NCI-H128 (cell line): ENCODE measurements around the gene PRAMEF13.
"Not testable (repeated sequence)": the region's sequence is repeated elsewhere in the genome, so short reads cannot be mapped to it uniquely, and the experiment has no call there.

Source experiments
- DNase-seq: peaks from one replicate; lab custom pipeline; 2025; ENCODE audit not compliant: unreplicated experiment; lab: John Stamatoyannopoulos, UW

Gene PRAMEF13, protein sequence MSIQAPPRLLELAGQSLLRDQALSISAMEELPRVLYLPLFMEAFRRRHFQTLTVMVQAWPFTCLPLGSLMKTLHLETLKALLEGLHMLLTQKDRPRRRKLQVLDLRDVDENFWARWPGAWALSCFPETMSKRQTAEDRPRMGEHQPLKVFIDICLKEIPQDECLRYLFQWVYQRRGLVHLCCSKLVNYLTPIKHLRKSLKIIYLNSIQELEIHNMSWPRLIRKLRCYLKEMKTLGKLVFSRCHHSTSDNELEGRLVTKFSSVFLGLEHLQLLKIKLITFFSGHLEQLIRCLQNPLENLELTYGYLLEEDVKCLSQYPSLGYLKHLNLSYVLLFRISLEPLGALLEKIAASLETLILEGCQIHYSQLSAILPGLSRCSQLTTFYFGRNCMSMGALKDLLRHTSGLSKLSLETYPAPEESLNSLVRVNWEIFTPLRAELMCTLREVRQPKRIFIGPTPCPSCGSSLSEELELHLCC

DNA sequence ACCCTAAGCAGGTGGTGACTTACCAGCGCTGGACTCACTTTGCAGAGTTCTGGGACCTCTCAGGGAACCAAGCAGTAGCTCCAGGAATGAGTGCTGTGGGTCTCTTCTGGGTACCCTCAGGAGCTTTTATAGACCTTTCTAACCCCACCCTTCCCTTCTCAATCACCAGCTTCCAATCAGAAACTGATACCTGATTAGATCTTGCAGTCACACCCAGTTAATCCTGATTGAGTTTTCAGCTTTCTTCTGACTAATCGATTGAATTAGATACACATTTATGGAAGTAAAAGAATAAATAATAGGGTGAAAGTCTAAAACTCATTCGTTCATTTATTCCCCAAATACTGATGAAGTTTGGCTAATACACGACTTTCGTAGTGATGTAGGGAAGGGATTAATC, at the start of gene PRAMEF13:
PRAMEF13 (minus strand) TSS at position 101 of the 400 bp plus-strand sequence. CDS start 1,820 bp downstream, outside the sequence.
- not testable (repeated sequence) for DNase-seq

DNA sequence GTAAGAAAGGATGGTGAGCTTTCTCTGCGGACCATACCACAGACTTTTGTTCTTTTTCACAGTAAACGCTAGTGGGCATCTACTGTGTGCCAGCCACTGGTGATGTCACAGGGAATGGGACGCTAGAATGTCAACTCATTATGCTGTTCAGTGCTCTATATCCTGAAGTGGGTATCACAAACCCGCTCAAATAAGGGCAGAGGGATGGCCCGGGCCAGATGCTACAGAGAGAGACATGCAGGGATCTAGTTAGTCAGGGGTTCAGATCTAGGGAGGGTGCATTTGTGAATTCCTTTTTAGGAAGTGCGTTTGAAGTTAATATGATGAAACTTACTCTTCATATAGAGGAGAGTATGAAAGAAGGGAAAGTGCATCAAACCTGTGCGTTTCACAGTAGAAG, 45.9 kb upstream of the PRAMEF13 start:
- DNase-seq, result not testable (repeated sequence)

DNA sequence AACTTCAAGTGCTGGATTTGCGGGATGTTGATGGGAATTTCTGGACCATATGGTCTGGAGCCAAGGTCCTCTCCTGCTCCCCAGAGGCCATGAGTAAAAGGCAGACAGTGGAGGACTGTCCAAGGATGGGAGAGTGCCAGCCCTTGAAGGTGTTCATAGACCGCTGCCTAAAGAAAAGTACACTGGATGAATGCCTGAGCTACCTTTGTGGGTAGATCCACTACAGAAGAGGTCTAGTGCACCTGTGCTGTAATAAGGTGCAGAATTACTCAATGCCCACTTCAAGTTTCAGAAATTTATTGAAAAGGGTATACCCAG, 45.3 kb upstream of the PRAMEF13 start:
- not testable (repeated sequence) for DNase-seq

DNA sequence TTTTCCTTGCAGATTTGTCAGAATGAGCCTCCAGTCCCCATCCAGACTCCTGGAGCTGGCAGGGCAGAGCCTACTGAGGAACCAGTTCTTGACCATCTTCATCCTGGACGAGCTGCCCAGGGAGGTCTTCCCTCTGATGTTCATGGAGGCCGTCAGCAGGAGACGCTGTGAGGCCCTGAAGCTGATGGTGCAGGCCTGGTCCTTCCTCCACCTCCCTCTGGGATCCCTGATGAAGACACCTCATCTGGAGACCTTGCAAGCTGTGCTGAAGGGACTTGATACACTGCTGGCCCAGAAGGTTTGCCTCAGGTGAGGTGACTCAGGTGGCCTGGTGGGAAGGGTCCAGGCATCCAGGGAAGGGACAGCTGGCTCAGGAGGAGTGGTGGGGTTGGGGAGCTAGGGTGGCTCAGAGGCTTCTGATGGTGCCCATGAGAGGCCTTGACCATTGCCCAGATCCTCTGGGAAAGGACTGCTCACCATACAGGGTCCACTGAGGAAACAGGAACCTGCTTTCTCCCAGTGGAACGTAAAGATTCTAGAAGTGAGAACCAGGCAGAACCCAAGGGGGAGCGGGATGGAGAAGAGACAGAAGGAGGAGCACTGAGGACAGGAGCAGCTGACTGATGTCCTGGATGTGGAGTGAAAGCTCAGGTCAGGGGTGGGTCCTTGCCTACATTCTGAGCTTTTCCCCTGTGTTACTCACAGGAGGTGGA, 44.8 kb upstream of the PRAMEF13 start:
- DNase-seq, result not testable (repeated sequence)

DNA sequence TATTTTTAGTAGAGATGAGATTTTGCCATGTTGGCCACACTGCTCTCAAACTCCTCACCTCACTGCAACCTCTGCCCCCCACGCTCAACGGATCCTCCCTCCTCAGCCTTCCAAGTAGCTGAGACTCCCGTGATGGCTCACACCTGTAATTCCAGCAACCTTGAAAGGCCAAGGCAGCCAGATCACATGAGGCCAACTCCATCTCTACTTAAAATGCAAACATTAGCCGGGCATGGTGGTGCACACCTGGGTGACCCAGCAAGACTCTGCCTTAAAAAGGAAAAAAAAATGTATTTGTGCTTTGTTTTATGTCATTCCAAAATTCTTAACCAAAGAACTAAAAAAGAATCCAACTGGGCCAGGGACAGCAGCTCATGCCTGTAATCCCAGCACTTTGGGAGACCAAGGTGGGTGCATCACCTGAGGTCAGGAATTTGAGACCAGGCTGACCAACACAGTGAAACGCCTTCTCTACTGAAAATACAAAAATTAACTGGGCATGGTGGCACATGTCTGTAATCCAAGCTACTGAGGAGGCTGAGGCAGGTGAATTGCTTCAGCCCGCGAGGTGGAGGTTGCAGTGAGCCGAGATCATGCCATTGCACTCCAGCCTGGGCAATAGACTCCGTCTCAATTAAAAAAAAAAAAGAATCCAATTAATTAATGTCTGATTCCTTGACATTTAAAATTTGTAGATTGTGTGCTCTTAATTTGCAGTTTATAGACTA, 42.5 kb upstream of the PRAMEF13 start:
- not testable (repeated sequence) for DNase-seq

DNA sequence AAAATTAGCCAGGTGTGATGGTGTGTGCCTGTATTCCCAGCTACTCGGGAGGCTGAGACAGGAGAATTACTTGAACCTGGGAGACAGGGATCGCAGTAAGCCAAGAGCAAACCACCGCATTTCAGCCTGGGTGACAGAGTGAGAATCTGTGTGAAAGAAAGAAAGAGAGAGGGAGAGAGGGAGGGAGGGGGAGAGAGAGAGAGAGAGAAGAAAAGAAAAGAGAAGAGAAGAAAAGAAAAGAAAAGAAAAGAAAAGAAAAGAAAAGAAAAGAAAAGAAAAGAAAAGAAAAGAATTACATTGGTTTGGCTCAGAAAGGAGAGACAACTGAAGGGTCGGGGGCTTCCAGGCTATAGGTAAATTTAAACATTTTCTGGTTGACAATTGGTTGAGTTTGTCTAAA, 38.4 kb upstream of the PRAMEF13 start:
- DNase-seq, result not testable (repeated sequence)

DNA sequence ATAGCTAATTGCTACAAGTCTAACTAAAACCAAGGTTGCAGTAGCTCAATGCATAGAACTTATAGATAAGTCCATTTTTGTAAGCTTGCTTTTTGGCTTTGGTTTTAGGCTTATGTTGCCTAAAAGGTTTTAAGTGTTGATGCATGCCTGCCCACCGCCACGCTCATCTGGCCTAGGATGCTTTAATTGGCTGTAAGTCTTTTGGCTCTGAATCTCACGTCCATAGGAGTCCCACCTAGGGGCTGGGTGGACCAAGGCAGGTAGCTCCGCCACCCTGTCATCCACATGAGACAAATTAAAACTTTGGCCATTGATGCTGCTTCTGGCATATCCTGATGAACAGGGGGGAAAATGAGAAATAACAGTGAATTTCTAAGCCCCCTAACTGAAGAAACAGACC, 36.4 kb upstream of the PRAMEF13 start:
- not testable (repeated sequence) for DNase-seq

DNA sequence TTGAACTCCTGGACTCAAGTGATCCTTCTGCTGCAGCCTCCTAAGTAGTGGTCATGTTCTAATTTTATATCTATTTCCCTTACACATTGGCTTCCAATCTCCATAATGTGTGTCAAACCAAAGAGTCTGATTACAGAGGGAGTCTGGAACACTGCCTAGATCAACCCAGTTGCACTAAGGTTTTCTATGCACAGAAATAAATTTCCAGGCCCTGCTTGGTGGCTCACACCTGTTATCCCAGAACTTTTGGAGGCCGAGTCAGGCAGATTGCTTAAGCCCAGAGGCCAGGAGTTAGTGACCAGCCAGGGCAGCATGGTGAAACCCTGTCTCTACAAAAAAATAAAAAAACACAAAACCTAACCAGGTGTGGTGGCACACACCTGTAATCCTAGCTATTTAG, 32.8 kb upstream of the PRAMEF13 start:
- not testable (repeated sequence) for DNase-seq

DNA sequence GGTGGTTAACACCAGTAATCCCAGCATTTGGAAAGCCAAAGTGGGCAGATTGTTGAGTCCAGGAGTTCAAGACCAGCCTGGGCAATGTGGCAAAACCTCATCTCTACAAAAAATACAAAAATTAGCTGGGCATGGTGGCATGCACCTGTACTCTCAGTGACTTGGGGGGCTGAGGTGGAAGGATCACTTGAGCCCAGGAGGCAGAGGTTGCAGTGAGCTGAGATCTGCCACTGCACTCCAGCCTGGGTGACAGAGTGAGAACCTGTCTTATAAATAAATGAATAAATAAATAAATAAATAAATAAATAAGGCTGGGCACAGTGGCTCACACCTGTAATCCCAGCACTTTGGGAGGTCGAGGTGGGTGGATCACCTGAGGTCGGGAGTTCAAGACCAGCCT, 30.8 kb upstream of the PRAMEF13 start:
- DNase-seq, result not testable (repeated sequence)

DNA sequence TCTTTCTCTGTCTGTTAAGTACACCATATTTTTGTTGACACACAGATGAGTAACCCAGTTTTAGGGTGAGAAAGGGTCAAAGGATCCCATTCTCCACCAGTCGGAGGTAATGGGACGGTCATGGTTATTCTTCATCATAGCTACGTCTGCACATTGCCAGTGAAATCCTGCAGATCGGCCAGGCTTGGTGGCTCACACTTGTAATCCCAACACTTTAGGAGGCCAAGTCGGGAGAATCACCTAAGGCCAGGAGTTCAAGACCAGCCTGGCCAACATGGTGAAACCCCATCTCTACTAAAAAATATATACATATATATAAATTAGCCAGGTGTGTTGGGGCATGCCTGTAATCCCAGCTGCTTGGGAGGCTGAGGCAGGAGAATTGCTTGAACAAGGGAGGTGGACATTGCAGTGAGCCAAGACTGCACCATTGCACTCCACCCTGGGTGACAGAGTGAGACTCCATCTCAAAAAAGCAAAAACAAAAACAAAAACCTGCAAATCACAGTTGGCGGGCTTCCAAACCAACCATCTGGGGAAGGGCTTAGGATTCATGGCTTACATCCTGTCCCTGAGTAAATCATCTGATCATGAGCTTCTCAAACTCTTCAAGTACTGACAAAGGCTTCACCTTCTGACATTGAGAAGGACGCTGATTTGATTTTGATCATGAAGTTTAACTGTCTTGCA, 30.0 kb upstream of the PRAMEF13 start:
- not testable (repeated sequence) for DNase-seq

DNA sequence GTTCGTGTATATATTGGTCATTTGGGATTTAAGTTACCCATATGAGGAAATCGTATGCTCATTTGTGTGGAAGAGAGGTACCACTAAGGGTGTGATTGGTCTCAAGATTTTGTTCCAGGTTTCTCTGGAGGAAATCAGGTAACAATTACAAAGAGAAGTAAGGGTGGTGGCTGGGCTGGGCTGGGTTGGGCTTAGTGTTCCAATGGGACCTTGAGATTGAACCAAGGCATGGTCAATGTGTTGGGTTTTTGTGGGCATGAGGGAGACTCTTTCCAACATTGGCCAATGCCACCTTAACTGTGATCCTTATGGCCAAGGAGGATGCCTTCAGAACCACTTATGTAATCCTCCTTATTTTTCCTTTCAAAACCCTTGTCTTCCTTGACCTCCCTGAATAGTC, 29.4 kb upstream of the PRAMEF13 start:
- DNase-seq, result not testable (repeated sequence)

DNA sequence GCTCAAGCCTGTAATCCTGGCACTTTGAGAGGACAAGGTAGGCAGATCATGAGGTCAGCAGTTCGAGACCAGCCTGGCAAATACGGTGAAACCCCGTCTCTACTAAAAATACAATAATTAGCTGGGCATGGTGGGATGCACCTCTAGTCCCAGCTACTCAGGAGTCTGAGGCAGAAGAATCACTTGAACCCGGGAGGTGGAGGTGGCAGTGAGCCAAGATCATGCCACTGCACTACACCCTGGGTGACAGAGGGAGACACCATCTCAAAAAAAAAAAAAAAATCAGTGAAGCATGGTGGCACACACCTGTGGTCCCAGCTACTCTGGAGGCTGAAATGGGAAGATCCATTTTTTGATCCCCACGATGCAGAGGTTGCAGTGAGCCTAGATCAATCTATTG, 28.9 kb upstream of the PRAMEF13 start:
- not testable (repeated sequence) for DNase-seq

DNA sequence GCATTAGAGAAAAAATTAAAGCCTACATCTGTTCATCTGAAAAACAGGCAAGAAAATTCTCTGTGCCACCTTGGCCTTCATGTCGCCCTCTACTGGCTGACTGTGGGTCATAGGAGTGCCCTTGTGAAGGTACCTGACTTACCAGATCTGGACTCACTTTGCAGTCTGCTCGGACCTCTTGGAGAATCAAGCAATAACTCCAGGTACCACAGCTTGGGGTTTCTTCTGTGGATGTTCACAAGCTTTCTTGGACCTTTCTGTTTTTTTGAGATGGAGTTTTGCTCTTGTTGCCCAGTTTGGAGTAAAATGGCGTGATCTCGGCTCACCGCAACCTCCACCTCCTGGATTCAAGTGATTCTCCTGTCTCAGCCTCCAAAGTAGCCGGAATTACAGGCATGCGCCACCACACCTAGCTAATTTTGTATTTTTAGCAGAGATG, 27.2 kb upstream of the PRAMEF13 start:
- no peak for DNase-seq

DNA sequence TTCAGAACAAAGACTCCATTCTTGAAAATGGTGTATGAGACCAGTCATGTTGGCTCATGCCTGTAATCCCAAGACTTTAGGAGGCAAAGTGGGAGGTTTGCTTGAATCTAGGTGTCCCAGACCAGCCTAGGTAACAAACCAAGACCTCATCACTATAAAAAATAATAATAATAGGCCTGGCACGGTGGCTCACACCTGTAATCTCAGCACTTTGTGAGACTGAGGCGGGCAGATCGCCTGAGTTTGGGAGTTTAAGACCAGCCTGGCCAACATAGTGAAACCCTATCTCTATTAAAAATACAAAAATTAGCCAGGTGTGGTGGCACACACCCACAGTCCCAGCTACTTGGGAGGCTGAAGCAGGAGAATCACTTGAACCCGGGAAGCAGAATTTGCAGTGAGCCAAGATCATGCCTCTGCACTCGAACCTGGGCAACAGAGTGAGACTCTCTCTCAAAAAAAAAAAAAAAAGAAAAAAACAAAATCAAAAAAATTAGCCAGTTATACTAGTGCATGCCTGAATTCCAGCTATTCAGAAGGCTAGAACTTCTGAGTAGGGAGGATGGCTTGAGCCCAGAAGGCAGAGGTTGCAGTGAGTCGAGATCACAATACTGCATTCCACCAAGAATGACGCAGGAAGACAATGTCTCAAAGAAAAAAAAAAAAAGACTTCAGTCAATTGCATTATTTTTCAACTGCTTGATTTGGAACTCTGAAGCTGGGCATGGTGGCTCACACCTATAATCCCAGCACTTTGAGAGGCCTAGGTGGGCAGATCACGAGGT, 26.3 kb upstream of the PRAMEF13 start:
- not testable (repeated sequence) for DNase-seq

DNA sequence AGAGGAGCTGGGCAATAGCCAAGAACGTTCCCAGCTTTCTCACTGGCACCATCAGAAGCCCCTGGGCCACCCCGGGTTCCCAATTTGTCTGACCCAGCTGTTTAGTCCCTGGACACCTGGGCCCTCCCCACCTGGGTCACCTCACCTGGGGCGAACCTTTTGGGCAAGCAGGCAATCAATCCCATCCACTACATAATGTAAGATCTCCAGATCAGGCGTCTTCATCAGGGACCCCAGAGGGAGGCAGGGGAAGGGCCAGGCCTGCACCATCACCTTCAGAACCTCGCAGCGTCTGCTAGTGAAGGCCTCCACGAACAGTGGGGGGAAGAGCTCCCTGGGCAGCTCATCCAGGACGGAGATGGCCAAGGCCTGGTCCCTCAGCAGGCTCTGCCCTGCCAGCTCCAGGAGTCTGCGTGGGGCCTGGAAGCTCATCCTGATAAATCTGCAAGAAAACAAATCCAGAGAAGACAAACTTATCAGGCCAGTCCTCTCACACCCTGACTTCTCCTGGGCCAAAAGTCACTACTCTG, 24.5 kb upstream of the PRAMEF13 start, which contains the start of gene PRAMEF18:
PRAMEF18 (minus strand) TSS at position 480 of the 530 bp plus-strand sequence; CDS start at position 432, 48 bp downstream.
- not testable (repeated sequence) for DNase-seq

DNA sequence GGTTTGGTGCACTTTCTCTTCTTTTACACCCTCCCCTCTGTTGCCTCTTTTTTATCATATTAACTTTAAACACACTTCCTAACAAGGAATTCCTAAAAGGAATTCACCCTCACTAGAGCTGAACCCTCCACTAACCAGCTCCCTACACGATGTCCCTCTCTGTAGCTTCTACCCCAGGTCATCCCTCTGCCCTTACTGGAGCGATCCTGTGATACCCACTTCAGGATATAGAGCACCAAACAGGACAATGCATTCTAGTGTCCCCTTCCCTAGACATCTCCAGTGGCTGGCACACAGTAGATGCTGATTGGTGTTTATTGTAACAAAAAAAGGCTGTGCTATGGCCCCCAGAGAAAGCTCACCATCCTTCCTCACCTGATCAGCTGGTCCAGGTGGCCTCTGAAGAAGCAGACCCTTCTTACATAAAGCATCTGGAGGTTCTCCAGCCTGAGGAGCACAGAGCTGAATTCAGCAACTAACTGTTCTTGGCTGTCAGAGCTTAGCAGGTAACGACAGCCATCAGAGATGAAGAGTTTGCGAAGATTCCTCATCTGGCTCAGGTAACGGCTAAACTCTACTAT, 23.4 kb upstream of the PRAMEF13 start:
- DNase-seq, result no peak

DNA sequence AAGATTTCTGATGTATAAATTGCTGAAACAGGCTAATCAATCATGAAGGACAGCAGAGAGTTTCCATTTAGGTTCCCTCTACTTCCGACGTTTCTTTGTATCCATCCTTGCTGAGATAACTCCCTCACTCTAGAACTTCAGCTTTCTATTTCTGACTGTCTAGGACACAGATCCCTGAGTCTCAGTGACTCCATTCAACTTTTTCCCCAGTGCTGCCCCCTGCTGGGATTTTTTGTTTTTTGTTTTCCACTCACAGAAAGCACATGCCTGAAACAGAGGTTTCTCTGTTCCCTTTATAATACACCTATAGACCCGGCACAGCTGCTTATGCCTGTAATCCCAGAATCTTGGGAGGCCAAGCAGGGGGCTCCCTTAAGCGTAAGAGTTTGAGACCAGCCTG, 21.6 kb upstream of the PRAMEF13 start:
- not testable (repeated sequence) for DNase-seq

DNA sequence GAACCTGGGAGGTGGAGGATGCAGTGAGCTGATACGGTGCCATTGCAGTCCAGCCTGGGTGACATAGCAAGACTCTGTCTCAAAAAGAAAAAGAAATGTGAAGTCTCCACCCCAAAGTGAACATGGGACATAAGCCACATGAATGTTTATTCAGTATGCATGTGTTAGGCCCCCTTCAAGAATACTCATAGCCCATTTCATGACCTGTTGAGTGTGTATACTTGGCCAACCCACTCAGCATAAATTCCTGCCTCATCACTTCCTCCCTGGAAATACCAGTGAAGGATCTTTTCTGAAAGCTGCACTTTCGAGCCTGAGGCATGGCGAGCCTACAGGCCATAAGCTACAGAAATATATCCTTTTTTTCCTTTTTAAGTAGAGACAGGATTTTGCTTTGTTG, 18.0 kb upstream of the PRAMEF13 start:
- not testable (repeated sequence) for DNase-seq

DNA sequence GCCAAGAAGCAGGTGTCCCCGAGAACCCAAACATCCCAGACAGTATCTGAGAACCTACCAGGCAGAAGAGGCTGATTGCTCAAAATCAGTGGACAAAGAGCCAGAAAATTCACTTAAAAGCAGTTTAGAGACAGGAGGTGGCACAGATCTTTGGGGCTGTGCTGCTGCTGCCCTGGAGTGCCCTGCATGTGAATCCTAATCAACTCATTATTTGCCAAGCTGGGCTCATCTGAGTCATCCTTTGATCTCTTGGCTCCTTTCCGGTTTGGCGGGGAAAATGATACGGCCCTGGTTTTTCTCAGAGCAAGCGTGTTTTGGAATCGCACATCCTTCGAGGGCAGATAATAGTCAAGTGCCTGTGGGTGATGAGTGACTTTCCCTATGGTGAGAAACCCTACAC, 15.4 kb upstream of the PRAMEF13 start:
- not testable (repeated sequence) for DNase-seq
